T-helper 1 cell (primary cell): ENCODE measurements around the gene KRTAP5-6.
"Not testable (repeated sequence)": the region's sequence is repeated elsewhere in the genome, so short reads cannot be mapped to it uniquely, and the experiment has no call there.

Experiments
- DNase-seq, 5 donors: peaks; one replicate each; pipeline ENCODE4 v3.0.0-alpha.2; 2012 to 2020

Gene KRTAP5-6

GRCh38 chr11:1661454-1662269 is 35.3 kb upstream of the KRTAP5-6 start:
- DNase-seq, result not testable (repeated sequence)

GRCh38 chr11:1662699-1663283 is 34.2 kb upstream of the KRTAP5-6 start:
- DNase-seq, result not testable (repeated sequence)

GRCh38 chr11:1665313-1665712 is 31.7 kb upstream of the KRTAP5-6 start:
- no peak for DNase-seq

GRCh38 chr11:1667121-1667850 is 29.7 kb upstream of the KRTAP5-6 start:
- DNase-seq, result no peak

- DNase-seq, result no peak
Measured at GRCh38 chr11:1667906-1668305, 29.1 kb upstream of the KRTAP5-6 start.

- no peak for DNase-seq
Measured at GRCh38 chr11:1668911-1669473, 28.0 kb upstream of the KRTAP5-6 start.

GRCh38 chr11:1669546-1670218 is 27.3 kb upstream of the KRTAP5-6 start:
- no peak for DNase-seq

- DNase-seq, result not testable (repeated sequence)
Measured at GRCh38 chr11:1670457-1670856, 26.5 kb upstream of the KRTAP5-6 start.

- DNase-seq, result no peak
Measured at GRCh38 chr11:1670905-1671371, 26.1 kb upstream of the KRTAP5-6 start.

GRCh38 chr11:1671658-1672057 is 25.3 kb upstream of the KRTAP5-6 start:
- DNase-seq, result no peak

GRCh38 chr11:1672613-1673350 is 24.2 kb upstream of the KRTAP5-6 start:
- no peak for DNase-seq

- no peak for DNase-seq
Measured at GRCh38 chr11:1673446-1674172, 23.4 kb upstream of the KRTAP5-6 start.

GRCh38 chr11:1674173-1675131 is 22.5 kb upstream of the KRTAP5-6 start:
- DNase-seq, result no peak

- DNase-seq, result no peak
Measured at GRCh38 chr11:1675536-1676228, 21.3 kb upstream of the KRTAP5-6 start.

- no peak for DNase-seq
Measured at GRCh38 chr11:1676229-1676740, 20.7 kb upstream of the KRTAP5-6 start.

- DNase-seq, result no peak
Measured at GRCh38 chr11:1679881-1680280, 17.1 kb upstream of the KRTAP5-6 start.

GRCh38 chr11:1682225-1682905 is 14.6 kb upstream of the KRTAP5-6 start:
- DNase-seq, result no peak

GRCh38 chr11:1683216-1683615 is 13.8 kb upstream of the KRTAP5-6 start:
- not testable (repeated sequence) for DNase-seq
